HG02678 (cell line): ENCODE results near the gene HHEX.
"Not testable (repeated sequence)": the region's sequence is repeated elsewhere in the genome, so short reads cannot be mapped to it uniquely, and the experiment has no call there.

ENCODE experiments used
- ATAC-seq: cut with Tn5 transposase; IDR thresholded peaks from one replicate; pipeline ENCODE4 v1.9.1; 2021; ENCODE audit warnings: mild to moderate bottlenecking, moderate library complexity; ENCODE audit not compliant: unreplicated experiment

Gene HHEX

GRCh38 chr10:92689663-92690210 is at the start of gene HHEX:
TSS of gene HHEX (plus strand) at chr10:92689955. CDS start at chr10:92689987, 32 bp downstream.
- ATAC-seq: peak; percentile 52

GRCh38 chr10:92640107-92640506 is 49.6 kb upstream of the HHEX start:
- ATAC-seq: no peak

- no peak for ATAC-seq
Measured at GRCh38 chr10:92641492-92641891, 48.3 kb upstream of the HHEX start.

GRCh38 chr10:92644921-92645320 is 44.8 kb upstream of the HHEX start:
- ATAC-seq: no peak

DNA sequence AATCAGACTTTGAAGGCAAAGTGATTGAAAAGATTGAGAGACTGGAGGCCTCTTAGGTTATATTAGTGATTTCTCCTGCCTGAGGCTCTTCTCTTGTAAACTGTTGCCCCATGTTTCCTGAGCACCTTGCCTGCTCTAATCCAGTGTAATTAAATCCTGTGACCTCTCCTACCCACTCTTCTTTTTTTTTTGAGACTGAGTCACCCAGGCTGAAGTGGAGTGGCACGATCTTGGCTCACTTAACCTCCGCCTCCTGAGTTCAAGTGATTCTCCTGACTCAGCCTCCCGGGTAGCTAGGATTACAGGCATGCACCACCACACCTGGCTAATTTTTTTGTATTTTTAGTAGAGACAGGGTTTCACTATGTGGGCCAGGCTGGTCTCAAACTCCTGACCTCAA is 38.9 kb upstream of the HHEX start:
- ATAC-seq: not testable (repeated sequence)

GRCh38 chr10:92655426-92655825 is 34.3 kb upstream of the HHEX start:
- no peak for ATAC-seq

GRCh38 chr10:92656266-92656961 is 33.3 kb upstream of the HHEX start:
- no peak for ATAC-seq

- ATAC-seq: no peak
Measured at GRCh38 chr10:92657024-92657423, 32.7 kb upstream of the HHEX start.

DNA sequence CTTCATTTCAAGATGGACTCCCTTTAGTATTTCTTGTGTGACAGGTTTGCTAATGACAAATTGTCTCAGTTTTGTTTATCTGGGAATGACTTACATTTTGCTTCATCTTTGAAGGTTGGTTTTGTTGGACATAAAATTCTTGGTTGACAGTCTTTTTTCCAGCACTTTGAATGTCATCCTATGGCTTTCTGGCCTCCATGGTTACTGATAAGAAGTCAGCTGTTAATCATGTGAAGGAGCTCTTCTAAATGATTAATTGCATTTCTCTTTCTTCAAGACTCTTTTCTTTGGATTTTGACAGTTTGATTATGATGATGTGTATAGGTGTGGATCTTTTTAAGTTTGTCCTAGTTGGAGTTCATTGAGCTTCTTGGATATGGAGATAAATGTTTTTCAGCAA is 26.9 kb upstream of the HHEX start:
- ATAC-seq: no peak

GRCh38 chr10:92664322-92664721 is 25.4 kb upstream of the HHEX start:
- no peak for ATAC-seq

- ATAC-seq: no peak
Measured at GRCh38 chr10:92667078-92667477, 22.7 kb upstream of the HHEX start.

GRCh38 chr10:92677708-92678107 is 12.0 kb upstream of the HHEX start:
- no peak for ATAC-seq

DNA sequence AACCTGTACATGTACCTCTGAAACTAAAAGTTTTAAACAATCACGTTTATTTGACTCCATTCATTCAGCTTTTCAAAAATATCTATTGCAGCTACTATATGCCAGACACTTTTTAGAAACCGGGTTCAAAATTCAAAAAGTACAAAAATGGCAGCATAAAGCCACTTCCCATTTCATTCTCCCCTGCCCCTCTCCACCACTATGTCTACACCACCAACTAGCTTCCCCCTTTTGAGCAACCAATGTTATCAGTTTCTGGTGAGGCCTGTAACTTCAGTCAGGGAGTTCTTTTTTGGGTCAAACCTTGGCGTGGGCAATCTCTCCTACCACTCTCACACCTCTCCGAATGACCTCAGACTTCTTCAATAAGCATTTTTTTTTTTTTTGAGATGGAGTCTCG is 11.5 kb upstream of the HHEX start:
- ATAC-seq: no peak

- no peak for ATAC-seq
Measured at GRCh38 chr10:92681306-92681834, 8.4 kb upstream of the HHEX start.

GRCh38 chr10:92688573-92688926 is 1.2 kb upstream of the HHEX start:
- ATAC-seq: no peak

DNA sequence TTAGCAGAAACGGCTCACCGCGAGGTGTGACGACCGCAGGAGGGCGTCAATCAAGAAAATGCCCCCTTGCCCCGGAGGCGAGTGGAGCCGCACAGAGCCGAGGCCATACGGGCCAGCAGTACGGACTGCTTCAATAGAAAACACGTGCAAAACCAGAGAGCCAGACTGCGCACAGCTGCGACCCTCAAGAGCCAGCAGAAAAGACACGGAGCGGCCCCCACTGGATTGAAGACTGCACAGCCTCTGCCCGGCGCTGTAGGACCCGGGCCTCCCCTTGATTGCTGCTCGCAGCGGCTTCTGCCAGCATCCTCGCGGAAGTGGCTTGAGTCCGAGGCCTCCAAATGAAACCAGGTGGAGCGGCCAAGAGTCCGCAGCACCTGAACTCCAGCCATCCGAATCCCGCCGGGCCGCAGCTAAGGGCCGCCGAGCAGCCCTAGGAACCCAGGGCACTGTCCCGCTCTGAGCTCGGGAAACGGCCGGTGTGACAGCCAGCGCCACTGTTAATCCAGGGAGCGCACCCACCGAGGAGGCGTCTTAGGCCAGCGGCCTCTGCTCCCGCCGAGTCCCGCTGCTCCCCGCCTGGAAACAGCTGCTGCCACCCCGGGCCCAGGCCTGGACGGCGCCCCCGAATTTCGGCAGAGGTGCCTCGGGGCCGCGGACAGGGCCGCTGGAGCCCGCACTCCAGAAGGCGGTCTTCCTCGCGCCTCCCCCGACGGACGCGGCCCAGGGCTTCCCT is 660 bp upstream of the HHEX start:
- peak; percentile 24 for ATAC-seq

GRCh38 chr10:92690211-92690914 is 608 bp downstream of the HHEX start:
- peak; percentile 28 for ATAC-seq

- ATAC-seq: no peak
Measured at GRCh38 chr10:92690915-92691590, 1.3 kb downstream of the HHEX start.

DNA sequence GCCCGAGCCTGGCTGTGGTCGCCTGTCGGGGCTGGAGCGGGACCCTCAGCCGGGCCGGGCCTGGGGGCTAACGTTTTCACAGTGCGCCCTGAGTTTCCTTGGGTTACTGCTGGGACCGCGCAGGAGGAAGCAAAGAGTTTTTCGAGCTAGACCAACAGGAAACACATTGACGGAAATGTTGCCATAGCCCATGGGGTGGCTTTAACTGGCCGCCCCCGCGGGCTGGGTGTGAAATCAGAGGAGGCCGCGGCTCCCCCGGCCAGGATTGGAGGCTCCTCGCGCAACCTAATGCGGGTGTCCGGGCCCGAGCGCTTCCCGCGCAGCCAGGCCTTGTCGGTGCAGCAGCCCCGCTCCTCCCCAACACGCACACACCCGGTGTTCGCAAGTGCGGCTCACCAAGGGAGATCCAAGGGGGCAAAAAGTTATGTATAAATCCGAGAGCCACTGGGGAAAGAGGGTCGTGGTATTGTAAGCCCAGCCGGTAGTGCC is 1.9 kb downstream of the HHEX start:
- no peak for ATAC-seq

- no peak for ATAC-seq
Measured at GRCh38 chr10:92692080-92692671, 2.4 kb downstream of the HHEX start.
